HG02840 (cell line): ENCODE data around the gene DENND4B.

Source experiments
- ATAC-seq: cut with Tn5 transposase; IDR thresholded peaks from one replicate; pipeline ENCODE4 v1.9.1; 2021; ENCODE audit warnings: mild to moderate bottlenecking, moderate library complexity, moderate number of reproducible peaks; ENCODE audit not compliant: unreplicated experiment, low FRiP score

Gene DENND4B

DNA sequence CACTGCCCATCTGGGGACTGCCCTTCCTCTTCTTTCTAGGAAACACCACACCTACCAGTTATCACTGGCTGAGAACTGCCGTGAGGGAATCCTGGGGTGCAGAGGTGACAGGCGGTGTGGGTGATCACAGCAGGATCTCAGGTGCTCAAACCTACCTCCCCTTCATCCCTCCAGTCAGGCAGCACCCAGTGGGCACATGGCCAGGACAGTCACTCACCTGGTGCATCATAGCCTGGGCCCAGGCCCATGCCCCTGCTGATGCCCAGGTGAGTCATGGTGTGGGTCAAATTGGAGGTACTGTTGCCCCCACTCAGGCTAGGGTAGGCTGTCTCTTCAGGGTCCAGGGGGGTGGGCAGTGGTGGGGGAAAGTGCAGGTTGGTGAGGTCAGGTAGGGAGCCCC, 5.3 kb upstream of the DENND4B start:
- ATAC-seq, result no peak

DNA sequence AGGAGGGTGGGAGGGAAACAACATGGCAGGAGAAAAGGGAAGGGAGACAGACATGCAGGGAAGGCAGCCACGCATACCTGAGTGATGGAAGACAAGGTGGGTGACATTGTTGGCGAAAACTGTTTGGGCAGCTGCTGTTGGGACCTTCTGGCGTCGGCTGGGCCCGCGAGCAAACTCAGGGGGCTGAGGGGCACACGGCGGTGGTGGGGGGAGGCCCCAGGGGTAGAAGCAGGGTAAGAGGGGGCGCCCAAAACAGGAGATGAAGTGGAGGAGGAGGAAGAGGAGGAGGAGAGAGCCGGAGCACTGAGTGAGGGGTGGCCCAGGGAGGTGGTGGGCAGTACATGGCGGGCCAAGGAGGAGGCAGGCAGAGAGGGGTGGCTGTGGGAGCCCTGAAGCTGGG, 4.7 kb upstream of the DENND4B start:
- ATAC-seq, result no peak

DNA sequence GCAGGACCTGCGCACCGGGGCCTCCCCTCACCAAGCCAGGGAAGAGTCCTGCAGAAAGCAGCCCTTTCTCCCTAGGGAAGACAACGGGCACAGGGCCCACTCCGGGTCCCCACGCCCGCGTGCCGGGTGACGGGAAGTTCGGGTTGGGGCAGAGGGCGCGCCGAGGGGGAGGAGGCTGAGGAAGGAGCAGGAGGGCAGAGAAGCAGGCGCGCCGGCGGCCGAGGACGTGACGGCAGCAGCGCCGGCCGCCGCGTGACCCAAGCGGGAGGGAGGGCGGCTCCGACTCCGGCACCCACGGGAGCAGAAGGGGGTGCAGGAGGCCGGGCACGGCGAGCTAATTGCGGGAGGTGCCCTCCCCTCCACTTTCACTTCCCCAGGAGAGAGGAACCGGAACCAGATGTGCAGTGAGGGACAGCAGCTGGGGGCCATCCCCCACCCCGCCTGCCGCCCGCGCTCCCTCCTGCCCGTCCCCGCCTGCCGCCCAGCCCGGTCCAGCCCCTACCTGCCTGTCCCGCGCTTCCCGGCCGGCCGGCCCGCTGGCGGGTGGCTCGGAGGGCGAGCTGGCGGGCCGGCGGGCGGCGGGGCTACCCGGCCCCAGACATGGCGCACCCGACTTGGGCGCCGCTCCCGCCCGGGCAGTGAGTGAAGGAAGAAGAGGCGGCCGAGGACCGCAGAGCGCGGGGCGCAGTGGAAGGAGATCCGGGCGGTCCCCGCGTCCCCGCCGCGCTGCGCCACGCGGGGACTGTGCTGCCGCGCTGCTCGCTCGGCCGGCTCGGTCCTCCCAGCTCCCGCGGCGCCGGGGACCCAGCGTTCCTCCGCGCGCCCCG, 510 bp downstream of the DENND4B start:
- peak; percentile 60 for ATAC-seq

DNA sequence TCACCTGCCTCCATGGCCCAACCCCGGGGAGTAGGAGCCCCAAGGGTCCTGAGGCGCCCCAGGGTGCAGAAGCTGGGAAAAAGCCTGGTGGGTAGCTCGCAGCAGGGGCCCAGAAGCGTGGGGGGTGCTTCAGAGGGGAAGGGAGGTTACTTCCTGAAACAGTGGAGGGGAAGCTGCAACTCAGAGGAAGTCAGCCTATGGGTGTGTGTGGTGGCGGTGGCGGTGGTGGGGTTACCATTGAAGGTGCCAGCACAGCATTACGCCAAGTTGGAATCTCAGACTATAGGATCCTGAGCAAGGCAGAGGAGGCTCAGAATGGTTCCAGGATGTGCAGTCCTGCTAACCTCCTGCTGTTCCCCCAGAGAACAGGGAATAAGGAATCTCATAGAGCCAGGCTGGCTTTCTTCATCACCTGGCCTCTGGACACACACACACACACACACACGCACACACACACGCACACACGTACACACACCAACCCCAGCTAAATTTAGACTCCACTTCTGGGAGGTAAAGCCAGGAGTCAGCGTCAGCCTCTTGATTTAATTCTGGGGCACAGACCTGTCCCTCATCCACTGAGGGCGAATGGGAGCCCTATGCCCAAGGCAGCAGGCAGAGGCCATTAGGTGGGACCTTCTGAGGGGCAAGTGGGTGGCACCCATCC, 1.3 kb downstream of the DENND4B start:
- ATAC-seq, result no peak

DNA sequence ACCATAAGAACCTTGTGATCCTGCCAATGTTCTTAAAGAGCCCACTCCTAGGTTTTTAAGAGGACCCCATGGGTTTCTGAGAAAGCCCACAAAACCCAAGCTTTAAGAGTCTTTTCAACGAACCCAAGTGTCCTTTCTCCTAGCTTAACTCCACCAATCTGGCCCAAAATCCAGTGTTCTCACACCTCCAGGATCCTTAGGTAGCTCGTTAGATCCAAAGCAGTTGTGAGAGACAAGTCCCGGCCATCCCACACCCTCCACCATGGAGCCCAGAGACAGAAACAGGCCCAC, 1.7 kb downstream of the DENND4B start:
- ATAC-seq, result no peak

DNA sequence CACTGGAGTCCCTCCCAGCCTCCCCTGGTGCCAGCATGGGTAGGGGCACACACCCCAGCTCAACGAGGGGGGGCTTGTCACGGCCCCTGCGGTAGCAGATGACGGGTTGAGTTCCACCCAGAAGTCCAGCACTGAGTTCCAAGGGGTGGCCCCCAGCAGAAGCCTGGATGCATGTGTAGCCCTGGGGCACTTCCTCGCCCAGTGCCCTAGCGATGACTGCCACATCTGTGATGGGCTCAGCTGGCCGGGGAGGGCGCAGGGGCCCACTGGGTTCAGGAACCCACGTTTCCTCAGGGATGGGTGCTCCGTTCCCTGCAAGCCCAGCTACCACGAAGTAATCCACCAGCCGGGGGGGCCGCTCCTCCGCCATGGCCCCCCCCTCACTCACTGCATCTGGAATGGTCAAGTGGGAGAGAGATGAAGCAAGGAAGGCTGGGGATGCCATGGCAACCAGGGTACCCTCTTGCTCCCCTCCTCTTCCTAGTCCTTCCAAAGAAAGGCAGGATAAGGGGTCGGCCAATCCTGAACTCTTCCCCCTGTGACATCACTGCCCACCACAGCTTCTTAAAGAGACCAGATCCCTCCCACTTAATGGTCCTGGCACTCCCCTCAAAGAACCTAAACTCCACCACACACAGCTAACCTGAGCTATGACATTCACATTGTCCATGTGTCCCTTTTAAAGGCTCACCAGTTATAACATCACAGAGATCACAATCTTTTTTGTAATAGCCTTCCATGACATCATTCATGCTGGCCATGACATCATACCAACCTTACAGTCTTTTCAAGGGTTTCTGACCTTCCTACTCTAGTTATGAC, 2.3 kb downstream of the DENND4B start:
- no peak for ATAC-seq

DNA sequence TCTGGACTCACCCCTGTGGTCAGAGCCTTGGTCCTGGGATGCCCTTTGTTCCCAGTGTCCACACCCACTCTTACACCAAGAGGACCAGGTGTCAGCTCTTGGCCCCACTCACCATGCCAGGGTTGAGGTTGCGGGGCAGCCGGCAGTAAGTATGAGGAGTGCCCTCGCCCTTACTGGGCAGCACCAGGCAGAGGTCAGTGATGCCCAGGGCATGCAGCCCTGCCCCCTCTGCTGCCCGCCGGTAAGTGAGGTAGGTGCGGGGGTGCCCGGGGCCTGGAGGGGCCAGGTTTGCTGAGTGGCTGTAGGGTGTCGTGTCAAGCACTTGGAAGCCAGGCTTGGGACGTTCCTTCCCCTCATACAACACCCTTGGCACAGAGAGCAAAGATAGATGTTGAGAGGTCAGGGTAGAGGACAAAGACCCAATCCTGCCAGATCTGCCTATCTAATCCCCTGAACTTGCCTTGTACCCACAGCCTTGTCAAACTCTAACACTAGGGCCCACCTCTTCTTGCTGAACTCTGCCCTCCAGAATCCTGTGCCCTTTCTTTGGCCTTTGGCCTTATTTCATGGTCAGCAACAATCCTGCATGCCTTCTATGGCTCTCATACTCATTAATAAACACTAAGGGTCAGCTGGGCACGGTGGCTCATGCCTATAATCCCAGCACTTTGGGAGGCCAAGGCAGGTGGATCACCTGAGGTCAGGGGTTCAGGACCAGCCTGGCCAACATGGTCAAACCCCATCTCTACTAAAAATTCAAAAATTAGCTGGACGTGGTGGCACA, 3.6 kb downstream of the DENND4B start:
- ATAC-seq, result no peak

DNA sequence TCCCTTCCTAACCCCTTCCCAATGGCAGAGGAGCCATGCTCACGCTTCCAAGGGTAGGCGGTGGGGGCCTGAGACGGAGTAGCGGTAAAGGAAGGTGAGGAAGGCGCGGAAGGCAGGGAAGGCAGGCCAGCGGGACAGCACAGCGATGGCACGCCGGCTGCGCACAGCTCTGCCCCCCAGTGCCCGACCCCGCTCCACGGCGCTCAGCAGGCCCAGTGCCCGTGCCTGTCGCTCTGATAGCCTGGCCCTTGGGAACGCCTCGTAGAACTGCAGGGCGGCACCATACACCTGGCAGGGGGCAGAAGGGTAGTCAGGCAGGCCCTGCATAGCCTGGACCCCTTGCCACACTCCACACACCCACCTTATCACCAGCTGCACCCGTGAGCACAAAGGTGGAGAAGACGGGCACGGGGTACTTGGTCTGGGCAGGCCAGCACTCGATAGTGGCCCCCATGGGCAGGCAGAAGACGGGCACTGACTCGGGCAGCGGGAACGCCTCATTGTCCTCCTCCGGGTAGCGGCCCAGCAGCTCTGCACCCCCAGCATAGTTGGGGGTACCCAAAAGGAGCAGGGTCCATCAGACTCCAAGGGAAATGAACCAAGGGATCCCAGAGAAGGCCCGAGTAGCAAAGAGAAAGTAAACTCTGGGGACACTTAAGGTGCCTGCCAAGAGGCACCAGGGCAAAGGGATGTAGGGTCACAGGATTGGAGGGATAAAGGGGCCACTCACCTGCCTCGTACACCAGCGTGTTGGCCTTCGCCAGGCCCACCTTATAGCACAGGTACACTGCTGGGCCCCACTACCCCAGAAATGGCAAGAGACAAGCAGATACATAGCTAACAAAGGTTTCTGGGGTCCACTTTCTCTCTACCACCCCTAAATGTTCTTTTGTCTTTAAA, 4.4 kb downstream of the DENND4B start:
- no peak for ATAC-seq

DNA sequence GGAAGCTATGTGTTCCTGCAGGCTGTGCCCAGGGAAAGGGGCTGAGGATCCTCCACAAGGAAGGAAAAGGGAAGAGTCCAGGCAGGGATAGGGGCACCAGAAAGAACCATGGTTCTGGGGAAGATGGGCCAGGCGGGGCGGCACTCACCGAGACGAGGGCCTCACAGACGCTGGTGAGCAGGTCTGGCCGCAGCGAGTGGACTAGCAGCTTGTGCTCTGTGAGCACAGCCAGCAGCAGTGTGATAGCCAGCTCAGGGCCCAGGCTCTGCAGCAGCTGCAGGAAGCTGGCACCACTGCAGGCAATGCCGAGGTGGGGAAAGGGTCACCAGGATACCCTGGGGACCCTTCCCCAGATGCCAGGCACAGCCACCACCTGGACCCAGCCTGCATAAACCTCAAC, 5.8 kb downstream of the DENND4B start:
- no peak for ATAC-seq

DNA sequence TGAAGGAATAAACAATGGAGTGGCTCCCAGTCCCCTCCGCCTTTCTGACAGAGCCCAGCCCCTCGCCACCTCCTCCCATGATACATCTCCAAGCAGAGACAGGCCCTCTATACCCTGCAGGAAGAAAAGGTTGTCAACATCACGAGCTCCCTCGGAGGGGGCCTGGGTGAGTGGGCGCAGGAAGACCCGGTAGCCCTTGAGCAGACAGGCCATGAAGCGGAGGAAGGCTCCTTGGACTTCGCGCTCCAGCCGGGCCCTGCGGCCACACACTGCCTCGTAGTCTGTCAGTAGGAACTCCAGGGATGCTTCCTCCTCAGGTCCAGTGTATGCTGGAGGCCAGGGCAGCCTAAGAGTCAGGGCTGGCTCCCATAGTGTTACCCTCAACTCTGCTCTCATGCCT, 7.0 kb downstream of the DENND4B start:
- no peak for ATAC-seq

DNA sequence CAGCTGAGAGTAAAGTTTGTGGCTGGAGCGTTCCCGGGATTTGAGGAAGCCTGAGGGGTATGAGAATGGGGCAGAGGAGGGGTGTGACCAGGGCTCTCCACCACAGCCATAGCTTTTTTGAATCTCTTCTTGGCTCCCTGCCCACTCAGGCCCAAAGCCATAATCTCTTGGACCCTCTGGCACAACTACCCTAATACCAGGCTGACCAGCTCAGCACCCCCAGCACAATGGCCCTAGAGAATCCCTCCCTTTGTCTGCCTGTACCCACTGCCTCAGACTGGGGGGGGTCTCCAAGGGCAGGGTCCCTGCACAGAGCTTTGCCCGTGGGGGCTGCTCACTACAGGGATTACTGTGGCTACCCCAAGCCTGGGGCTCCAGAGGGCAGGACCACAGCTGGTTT, 7.5 kb downstream of the DENND4B start:
- no peak for ATAC-seq

DNA sequence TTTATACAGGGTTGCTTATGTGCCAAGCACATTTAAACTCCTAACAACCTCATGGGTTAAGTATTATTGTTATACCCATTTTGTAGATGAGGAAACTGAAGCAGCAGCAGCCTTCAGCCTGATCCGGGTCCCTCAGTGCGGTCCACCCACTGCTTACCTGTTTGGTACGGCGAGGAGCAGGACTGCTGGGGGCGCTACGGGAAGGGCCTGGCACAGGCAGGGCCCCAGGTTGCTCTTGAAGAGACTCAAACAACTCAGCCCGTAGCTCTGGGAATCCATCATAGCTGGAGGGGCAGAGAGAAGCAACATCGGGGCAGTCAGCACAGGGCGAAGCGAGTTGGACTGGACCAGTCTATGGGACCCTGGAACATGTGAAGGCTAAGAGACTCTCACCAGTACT, 9.2 kb downstream of the DENND4B start:
- ATAC-seq, result no peak

DNA sequence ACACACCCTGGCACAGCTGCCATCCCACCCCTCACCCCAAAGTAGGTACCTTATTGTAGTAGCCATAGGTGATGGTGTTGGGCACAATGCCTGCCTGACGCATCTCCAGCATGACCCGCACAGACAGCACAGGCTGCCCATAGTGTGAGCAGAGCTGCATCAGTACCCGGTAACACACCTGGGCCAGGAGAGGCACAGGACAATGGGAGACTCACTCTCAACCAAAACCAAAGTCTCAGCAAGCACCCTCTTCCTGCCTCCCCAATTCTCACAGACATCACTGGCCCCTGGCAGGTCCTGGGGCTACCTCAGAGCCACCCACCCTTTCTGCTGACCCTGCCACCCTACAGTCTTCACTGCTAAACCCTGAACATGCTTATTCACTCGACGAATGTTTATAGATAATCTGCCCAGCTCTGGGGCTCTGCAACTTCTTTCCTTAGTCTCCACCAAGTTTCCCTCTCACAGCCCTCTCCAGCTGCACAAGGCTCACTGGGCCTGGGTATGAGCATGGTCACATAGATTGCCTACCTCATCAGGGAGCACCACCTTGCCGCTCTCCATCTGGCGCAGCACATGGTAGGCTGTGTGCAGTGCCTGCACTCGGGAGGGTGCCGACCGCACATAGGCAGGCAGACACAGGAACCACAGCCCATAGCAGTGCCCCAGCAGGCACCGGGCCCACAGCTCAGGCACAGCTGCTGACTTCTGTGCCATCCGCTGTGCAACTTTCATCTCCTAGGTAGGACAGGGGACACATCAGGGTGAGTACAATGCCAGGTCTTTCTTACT, 10.3 kb downstream of the DENND4B start:
- ATAC-seq, result no peak

DNA sequence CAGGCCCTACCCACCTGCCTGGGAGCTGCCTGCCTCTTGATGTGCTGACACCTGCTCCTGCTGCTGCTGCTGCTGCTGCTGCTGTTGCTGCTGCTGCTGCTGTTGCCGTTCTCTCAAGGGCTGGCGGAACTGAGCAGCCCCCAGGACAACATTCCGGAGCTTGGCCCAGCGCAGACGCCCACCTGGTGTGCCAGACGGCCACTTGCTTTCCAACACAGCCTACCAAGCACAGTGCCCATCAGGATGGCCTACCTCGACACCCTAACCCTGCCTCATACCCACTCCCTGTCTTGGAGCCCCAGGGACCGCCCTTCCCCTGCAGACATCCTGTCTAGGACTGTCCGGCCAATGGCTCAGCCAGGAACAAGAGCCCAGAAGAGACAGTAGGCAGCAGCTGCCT, 11.8 kb downstream of the DENND4B start:
- no peak for ATAC-seq

DNA sequence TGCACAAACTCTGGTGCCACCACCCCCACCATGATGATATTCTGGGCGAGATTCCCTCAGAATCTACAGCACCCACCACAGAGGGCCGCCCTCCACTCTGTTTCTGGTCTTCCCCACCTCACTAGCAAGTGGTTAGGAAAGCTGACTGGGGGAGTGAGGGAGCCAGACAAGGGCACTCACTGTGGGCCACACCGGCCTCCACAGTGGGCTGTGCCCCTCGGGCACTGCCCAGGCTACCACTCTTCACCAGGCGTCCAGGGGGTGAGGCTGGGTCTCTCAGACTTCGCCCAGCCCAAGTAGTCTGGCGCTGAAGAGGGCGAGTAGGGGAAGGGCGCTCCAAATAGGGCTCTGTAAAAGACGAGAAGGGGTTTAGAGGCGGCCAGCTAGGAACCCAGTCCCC, 12.6 kb downstream of the DENND4B start:
- ATAC-seq, result no peak

DNA sequence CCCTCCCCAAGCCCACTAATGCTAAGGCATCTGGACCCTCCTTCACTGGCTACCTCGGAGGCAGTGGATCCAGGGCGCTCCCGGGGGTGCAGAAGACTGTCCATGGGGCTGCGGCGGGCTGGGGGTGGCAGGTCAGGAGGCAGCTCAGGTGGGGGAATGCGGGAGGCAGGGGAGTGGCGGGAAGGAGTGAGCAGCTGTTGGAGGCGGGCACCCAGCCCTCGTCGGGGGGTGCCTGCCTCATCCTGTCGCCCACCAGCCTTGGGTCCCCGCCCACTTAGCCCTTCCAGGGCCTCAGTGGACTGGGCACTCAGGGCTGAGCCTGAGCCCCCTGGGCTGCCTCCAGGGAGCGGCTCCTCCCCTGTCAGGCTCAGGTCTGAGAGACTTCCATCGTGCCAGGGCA, 13.1 kb downstream of the DENND4B start:
- no peak for ATAC-seq

DNA sequence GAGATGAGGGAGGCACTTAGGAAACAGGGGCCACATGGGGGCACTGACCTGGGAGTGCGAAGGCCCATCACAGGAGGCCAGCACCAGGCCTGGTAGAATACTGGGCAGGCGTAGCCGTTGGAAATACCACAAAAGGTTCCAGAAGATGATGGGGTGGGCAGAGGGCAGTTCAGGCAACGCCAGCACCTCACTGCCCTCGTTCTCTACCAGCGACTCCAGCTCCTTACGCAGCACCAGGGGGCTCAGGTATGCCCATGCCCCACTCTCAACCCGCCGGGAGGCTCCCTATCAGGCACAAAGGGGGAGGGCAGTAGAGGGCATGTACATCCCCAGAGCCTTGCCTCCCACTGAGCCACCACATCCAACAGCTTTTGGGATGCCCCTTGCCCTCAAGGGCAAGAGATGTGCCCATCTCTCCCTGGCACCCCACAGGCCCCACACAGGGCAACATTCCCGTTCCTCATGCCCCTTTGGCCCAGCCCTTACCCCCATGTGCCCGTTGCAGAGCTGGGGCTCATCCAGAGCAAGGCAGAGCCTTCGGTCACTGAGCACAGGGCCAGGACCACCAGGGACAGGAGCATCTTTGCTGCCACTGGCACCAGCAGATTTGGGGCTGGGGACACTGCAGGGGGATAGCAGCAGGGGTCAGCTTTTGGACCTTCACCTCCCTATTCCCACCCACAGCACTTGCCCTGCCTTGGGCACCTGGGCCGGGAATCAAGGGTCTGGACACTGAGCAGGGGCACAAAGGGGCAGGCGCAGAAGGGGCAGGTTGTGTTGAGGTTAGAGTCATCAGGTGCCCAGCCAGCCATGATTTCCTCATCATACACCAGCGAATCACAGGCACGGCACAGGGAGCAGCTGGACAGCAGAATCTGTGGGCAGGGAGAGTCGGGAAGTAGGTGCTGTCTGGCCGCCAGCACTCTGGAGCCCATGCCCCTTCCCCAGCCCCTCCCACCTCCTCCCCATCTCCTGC, 14.1 kb downstream of the DENND4B start:
- no peak for ATAC-seq
